GM21786 (cell line): Measurements from ENCODE around the gene NF2.
"Not testable (repeated sequence)": the region's sequence is repeated elsewhere in the genome, so short reads cannot be mapped to it uniquely, and the experiment has no call there.

Source experiments
- ATAC-seq: cut with Tn5 transposase; IDR thresholded peaks from one replicate; pipeline ENCODE4 v1.9.1; 2021; ENCODE audit not compliant: unreplicated experiment

Gene NF2

DNA sequence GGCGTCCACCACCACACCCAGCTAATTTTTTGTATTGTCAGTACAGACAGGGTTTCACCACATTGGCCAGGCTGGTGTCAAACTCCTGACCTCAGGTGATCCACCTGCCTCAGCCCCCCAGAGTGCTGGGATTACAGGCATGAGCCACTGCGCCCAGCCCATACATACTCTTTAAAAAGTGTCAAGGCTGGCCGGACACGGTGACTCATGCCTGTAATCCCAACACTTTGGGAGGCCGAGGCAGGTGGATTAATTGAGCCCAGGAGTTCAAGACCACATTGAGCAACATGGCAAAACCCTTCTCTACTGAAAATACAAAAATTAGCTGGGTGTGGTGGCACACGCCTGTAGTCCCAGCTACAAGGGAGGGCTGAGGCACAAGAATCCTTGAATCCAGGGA is 9.0 kb upstream of the NF2 start:
- ATAC-seq = not testable (repeated sequence)

GRCh38 chr22:29596408-29596807 is 7.0 kb upstream of the NF2 start:
- ATAC-seq = no peak

DNA sequence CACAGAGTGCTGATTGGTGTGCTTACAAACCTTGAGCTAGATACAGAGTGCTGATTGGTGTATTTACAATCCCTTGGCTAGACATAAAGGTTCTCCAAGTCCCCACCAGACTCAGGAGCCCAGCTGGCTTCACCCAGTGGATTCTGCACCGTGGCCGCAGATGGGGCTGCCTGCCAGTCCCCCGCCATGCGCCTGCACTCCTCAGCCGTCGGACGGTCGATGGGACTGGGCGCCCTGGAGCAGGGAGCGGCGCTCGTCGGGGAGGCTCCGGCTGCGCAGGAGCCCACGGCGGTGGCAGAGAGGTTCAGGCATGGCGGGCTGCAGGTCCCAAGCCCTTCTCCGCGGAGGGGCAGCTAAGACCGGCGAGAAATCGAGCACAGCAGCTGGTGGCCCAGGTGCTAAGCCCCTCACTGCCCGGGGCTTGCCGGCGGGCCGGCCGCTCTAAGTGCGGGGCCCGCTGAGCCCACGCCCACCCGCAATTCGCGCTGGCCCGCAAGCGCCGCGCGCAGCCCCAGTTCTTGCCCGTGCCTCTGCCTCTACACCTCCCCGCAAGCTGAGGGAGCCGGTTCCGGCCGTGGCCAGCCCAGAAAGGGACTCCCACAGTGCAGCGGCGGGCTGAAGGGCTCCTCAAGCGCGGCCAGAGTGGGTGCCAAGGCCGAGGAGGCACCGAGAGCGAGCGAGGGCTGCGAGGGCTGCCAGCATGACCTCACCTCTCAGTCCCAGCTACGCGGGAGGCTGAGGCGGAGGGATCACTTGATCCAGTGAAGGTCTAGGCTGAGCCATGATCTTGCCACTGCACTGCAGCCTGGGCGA is 5.4 kb upstream of the NF2 start:
- not testable (repeated sequence) for ATAC-seq

DNA sequence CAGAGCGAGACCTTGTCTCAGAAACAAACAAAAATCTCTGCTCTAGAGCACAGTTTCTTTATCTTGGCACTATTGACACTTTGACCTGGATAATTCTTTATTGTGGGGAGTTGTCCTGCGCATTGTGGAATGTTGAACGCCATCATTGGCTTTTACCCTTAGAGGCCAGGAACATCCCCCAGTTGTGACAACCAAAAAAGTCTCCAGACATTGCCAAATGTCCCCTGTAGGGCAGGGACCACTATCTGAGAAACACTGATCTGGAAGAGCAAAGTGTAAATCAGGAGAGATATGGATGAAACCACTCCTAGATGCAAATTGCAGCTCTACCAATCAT is 4.8 kb upstream of the NF2 start:
- no peak for ATAC-seq

DNA sequence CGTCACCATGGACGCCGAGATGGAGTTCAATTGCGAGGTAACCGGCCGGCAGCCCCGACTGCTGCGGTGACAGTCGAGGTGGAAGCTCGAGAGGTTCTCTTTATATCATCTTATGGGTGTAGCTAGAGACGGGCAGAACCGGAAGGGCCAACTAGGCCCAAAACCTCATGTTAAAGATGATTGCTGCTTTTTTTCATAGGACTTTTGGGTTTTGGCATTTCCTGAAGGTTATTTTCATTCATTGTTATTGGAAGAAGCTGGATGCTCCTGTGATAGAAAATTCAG is 585 bp downstream of the NF2 start:
- ATAC-seq = no peak

DNA sequence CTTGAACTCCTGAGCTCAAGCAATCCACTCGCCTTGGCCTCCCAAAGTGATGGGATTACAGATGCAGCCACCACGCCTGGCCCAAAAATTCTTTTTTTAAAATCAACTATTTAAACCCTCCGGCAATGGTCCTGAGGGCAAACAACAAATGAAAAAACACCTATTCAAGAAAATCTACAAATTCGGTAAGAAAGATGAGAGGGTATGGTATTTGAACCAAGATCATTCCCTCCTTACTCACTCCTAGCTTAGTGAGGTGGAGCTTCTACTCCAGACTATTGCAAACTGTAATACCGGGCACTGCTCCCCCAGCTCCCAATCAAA is 2.1 kb downstream of the NF2 start:
- no peak for ATAC-seq

GRCh38 chr22:29606320-29606719 is 2.9 kb downstream of the NF2 start:
- ATAC-seq = no peak

- no peak for ATAC-seq
These were observed 4.0 kb downstream of the NF2 start for GRCh38 chr22:29607426-29607825.

DNA sequence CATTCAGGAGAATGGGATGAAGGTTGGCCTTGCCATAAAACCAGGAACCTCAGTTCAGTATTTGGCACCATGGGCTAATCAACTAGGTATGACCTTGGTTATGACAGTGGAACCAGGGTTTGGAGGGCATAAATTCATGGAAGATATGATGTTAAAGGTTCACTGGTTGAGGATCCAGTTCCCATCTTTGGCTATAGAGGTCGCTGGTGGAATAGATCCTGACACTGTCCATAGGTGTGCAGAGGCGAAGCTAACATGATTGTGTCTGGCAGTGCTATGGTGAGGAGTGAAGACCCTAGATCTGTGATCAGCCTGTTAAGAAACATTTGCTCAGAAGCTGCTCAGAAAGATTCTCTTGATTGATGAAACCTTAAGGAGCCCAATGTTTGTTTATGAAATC is 5.7 kb downstream of the NF2 start:
- ATAC-seq = no peak

DNA sequence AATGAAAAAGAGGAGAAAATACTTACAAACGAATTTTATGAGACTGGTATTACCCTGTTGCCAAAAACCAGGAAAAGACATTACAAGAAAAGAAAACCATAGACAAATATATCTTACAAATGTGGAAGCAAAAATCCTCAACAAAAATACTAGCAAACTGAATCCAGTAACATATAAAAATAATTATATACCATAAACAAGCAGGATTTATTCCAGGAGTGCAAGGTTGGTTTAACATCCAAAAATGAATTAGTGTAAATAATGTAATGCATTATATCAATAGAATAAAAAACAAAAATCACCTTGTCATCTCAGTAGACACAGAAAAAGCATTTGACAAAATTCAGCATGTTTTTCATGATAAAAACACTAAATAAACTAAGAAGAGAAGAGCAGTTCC is 7.3 kb downstream of the NF2 start:
- no peak for ATAC-seq

DNA sequence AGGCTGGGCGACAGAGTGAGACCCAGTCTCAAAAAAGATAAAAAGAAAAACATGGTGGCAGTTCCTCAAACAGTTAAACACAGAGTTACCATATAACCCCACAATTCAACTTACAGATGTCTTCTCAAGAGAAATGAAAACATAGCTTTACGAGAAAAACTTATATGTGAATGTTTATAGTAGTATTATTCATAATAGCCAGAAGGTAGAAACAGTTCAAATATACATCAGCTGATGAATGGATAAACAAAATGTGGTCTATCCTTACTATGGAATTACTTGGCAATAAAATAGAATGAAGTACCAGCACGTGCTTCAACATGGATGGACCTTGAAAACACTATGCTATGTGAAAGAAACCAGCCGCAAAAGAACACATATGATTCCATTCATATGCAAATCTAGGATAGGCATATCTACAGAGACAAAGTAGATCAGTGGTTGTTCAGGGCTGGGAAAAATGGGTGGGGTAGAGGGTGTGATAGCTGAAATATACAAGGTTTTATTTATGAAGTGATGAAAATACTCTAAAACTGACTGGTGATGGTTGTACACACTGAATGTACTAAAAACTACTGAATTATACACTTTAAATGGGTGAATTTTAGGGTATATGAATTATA is 12.4 kb downstream of the NF2 start:
- no peak for ATAC-seq

- ATAC-seq = no peak
These were observed 14.6 kb downstream of the NF2 start for GRCh38 chr22:29617922-29618629.

GRCh38 chr22:29621761-29622526 is 18.5 kb downstream of the NF2 start:
- no peak for ATAC-seq

- ATAC-seq = no peak
These were observed 19.6 kb downstream of the NF2 start for GRCh38 chr22:29623059-29623458.

- no peak for ATAC-seq
These were observed 20.2 kb downstream of the NF2 start for GRCh38 chr22:29623553-29624169.

GRCh38 chr22:29625090-29625825 is 21.8 kb downstream of the NF2 start:
- ATAC-seq = no peak

DNA sequence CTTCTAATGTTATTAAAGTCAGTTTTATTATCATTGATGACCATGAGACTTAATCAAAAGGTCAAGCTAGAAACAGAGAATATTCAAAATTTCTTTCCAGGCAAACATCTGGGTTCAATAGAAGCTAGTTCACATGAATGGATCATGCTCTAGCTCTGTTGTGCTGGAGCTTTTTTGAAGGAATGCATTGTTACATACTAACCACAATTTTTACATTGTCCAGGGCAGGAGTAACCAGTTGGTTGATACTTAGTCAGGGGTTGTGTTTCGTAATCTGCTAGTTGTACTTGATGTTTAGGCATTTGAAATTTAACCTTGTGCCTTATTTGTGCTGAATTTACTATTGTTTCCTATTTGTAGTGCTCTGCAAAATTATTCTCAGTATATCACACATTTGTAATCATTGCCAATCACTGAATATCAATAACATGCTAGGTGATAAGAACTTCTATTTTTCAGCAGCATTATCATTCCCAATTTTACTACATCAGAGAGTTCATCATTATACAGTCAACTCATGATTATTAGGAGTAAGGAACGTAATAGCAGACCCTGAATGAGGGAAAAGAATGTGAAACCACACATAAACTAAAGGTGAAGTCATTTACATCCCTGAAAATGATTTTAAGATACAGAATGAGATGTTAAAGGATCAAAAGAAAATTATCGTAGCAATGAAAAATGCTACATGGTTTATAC is 23.2 kb downstream of the NF2 start:
- ATAC-seq = no peak

- ATAC-seq = no peak
These were observed 23.7 kb downstream of the NF2 start for GRCh38 chr22:29627196-29627535.

DNA sequence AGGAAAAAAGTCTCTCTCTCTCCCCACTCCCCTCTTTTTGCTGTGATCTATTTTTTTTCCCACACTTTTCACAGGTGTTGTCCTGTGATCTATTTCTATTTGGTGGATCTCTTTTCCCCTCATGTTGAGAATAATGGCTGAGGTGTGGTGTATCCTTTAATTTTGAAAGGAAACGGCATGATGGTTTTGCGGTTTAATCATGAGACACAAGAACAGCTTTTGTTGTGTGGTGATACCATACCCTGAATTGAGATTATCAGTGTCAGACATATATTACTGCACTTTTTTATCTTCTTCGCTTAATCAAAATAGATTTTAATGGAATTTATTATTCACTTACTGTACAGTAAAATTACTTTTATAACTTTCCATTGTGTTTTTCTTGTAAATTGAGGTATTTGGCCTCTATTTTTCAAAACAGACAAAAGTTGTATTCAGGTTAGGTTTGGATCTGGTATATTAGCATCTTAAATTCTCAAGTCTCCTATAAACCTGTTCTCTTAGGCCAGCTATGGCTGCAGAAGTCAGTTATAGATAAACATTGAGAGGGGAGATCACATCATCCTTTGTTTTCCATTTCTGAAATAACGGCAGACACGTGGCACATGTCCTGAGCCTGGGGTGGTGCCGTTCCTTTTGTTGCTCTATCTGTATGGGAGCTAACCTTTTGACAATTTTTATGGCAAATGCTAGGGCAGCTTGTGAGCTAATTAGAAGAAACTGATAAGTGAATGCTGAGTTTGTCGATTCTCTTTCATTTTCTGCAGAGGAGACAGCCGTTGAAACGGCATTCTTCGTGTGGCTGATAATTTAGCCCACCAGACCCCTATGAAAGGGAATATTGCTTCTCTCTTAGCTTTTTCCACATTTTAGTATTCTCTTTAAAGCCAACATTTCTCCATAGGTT is 25.8 kb downstream of the NF2 start:
- ATAC-seq = no peak
